Spleen (tissue), 7 donors: Measurements from ENCODE around the gene HSPB6.

Experiments used
- POLR2A ChIP-seq, 3 donors: fragments of 450-650 bp; IDR thresholded peaks; one replicate each; pipeline ENCODE4 v1.5.1; 2017; ENCODE audit warnings: antibody characterized with exemption in 3 of 3, mild to moderate bottlenecking in 1 of 3
- POLR2AphosphoS5 ChIP-seq, 3 donors: sonication (generic); formaldehyde crosslinking; IDR thresholded peaks; one replicate each; pipeline ENCODE4 v1.5.1; 2017; ENCODE audit warnings: antibody characterized with exemption in 3 of 3
- TF ChIP-seq, protein P1 (sequence below), 11 experiments: fragments of 200-600 bp in 7 of 11; fragments of 450-650 bp in 4 of 11; sonication (generic) in 4 of 11; IDR thresholded peaks in 8 of 11; conservative IDR thresholded peaks in 3 of 11; 1 replicate in 7 of 11; 2 replicates in 4 of 11; pipeline versions ENCODE4 v1.4.0 to v1.8.0; 2016 to 2021; ENCODE audit warnings: antibody characterized with exemption in 11 of 11, inconsistent platforms in 4 of 11, mild to moderate bottlenecking in 1 of 11
- donor health status: DM: no; HTN: no; CAD: no; lungs with moderate emphysema.
- donor health status: DM: no; HTN: no; CAD: no.
- donor health status: DM: no; HTN: no; CAD: no.

- TF ChIP-seq, protein P1, sequence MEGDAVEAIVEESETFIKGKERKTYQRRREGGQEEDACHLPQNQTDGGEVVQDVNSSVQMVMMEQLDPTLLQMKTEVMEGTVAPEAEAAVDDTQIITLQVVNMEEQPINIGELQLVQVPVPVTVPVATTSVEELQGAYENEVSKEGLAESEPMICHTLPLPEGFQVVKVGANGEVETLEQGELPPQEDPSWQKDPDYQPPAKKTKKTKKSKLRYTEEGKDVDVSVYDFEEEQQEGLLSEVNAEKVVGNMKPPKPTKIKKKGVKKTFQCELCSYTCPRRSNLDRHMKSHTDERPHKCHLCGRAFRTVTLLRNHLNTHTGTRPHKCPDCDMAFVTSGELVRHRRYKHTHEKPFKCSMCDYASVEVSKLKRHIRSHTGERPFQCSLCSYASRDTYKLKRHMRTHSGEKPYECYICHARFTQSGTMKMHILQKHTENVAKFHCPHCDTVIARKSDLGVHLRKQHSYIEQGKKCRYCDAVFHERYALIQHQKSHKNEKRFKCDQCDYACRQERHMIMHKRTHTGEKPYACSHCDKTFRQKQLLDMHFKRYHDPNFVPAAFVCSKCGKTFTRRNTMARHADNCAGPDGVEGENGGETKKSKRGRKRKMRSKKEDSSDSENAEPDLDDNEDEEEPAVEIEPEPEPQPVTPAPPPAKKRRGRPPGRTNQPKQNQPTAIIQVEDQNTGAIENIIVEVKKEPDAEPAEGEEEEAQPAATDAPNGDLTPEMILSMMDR (IDR thresholded peaks at IDR 0.05 in 8 of 11, conservative IDR thresholded peaks at IDR 0.05 in 3 of 11), result no peak
- no peak for TF ChIP-seq POLR2A (IDR thresholded peaks at IDR 0.05)
- TF ChIP-seq POLR2AphosphoS5 (IDR thresholded peaks at IDR 0.05), result peak in 2 of 3 donors; percentile 47 to 76
Measured at GRCh38 chr19:35739275-35740107, 17.3 kb downstream of the HSPB6 start.
